IMR-90 (cell line): Measurements from ENCODE around the gene APOBR. TPM values are rescaled to one million over a fixed set of nuclear protein-coding genes. Genes with fewer than 3 reads are reported as not detected.

Experiments
- ATAC-seq: fragments of 200-7000 bp; cut with Tn5 transposase; 2 replicates; pipeline ENCODE4 v1.9.1; 2020; ENCODE audit warnings: low read depth, mild to moderate bottlenecking, moderate library complexity
- BruUV-seq: library from RNA; stranded (reverse); fragments of 400-500 nt; replicated peaks from 2 replicates; lab custom pipeline; 2021; lab: Mats Ljungman, UMichigan
- CTCF ChIA-PET: fragments of 300-600 bp; formaldehyde crosslinking; extraction: SDS; loops from one replicate; lab custom pipeline; 2021; ENCODE audit warnings: antibody characterized with exemption; lab: Yijun Ruan, JAX
- POLR2A ChIA-PET: fragments of 300-600 bp; sonication (Branson Sonifier 250); formaldehyde crosslinking; loops from one replicate; lab custom pipeline; 2022; ENCODE audit warnings: antibody characterized with exemption; ENCODE audit not compliant: unreplicated experiment; lab: Charles Lee
- DNase-seq: peaks from one replicate; pipeline ENCODE4 v3.0.0; 2013
- H2AFZ ChIP-seq: replicated peaks from 2 replicates; pipeline ENCODE3; 2013; ENCODE audit warnings: low read length, mild to moderate bottlenecking; ENCODE audit not compliant: poor library complexity
- H2AK5ac ChIP-seq: 2 replicates; pipeline ENCODE4 v1.6.1; 2013; ENCODE audit warnings: low read depth, low read length, inconsistent platforms
- H2AK9ac ChIP-seq: replicated peaks from 2 replicates; pipeline ENCODE3; 2013; ENCODE audit warnings: mild to moderate bottlenecking, low read depth, low read length, moderate library complexity; ENCODE audit not compliant: poor library complexity
- H2BK120ac ChIP-seq: 2 replicates; pipeline ENCODE4 v1.6.1; 2013; ENCODE audit warnings: low read depth, low read length, inconsistent platforms
- H2BK15ac ChIP-seq: 3 replicates; pipeline ENCODE4 v1.6.1; 2013; ENCODE audit warnings: low read depth, low read length, inconsistent platforms
- H2BK20ac ChIP-seq: 2 replicates; pipeline ENCODE4 v1.6.1; 2013; ENCODE audit warnings: low read depth, mild to moderate bottlenecking, inconsistent platforms, low read length, moderate library complexity
- H2BK5ac ChIP-seq: 2 replicates; pipeline ENCODE4 v1.6.1; 2013; ENCODE audit warnings: mild to moderate bottlenecking, low read depth, low read length, inconsistent platforms; ENCODE audit not compliant: poor library complexity, severe bottlenecking
- H3K14ac ChIP-seq: replicated peaks from 2 replicates; pipeline ENCODE4 v1.6.1; 2013; ENCODE audit warnings: low read depth, low read length, inconsistent platforms
- H3K18ac ChIP-seq: 2 replicates; pipeline ENCODE4 v1.6.1; 2013; ENCODE audit warnings: low read depth, low read length, control low read depth
- H3K23ac ChIP-seq: 2 replicates; pipeline ENCODE4 v1.6.1; 2013; ENCODE audit warnings: low read depth, low read length, inconsistent platforms
- H3K27ac ChIP-seq: 2 replicates; pipeline ENCODE4 v1.5.1; 2013; ENCODE audit warnings: mild to moderate bottlenecking, control low read depth, low read length; ENCODE audit not compliant: insufficient read depth
- H3K27me3 ChIP-seq: 2 replicates; pipeline ENCODE4 v1.6.1; 2013; ENCODE audit warnings: low read length; ENCODE audit not compliant: control insufficient read depth, insufficient read depth
- H3K36me3 ChIP-seq: 2 replicates; pipeline ENCODE4 v1.6.1; 2013; ENCODE audit warnings: low read length, mixed read lengths; ENCODE audit not compliant: control insufficient read depth, insufficient read depth
- H3K4ac ChIP-seq: 2 replicates; pipeline ENCODE4 v1.6.1; 2013; ENCODE audit warnings: low read depth, low read length, inconsistent platforms
- H3K4me1 ChIP-seq: 2 replicates; pipeline ENCODE4 v1.6.1; 2013; ENCODE audit warnings: low read length, mixed read lengths; ENCODE audit not compliant: control insufficient read depth, insufficient read depth
- H3K4me2 ChIP-seq: 2 replicates; pipeline ENCODE4 v1.6.1; 2013; ENCODE audit warnings: low read depth, mild to moderate bottlenecking, control low read depth, low read length, moderate library complexity
- H3K4me3 ChIP-seq: 2 replicates; pipeline ENCODE4 v1.5.1; 2013; ENCODE audit warnings: low read depth, mild to moderate bottlenecking, control low read depth, low read length, moderate library complexity; ENCODE audit not compliant: insufficient read depth
- H3K56ac ChIP-seq: 2 replicates; pipeline ENCODE4 v1.6.1; 2013; ENCODE audit warnings: low read length, inconsistent platforms; ENCODE audit not compliant: insufficient read depth; ENCODE audit errors: extremely low read depth
- H3K79me1 ChIP-seq, 2 experiments: 2 replicates each; pipeline ENCODE4 v1.6.1; 2013; ENCODE audit warnings: low read length in 2 of 2, inconsistent platforms in 1 of 2, low read depth in 1 of 2
- H3K9ac ChIP-seq: 2 replicates; pipeline ENCODE4 v1.6.1; 2013; ENCODE audit warnings: low read depth, low read length, control low read depth
- H3K9me1 ChIP-seq: 2 replicates; pipeline ENCODE4 v1.6.1; 2013; ENCODE audit warnings: low read length, inconsistent platforms; ENCODE audit not compliant: insufficient read depth
- H3K9me3 ChIP-seq: 2 replicates; pipeline ENCODE4 v1.6.1; 2013; ENCODE audit warnings: low read length; ENCODE audit not compliant: control insufficient read depth, insufficient read depth
- H4K20me1 ChIP-seq: 2 replicates; pipeline ENCODE4 v1.6.1; 2013; ENCODE audit warnings: low read length, inconsistent platforms; ENCODE audit not compliant: insufficient read depth
- H4K5ac ChIP-seq: 2 replicates; pipeline ENCODE4 v1.6.1; 2013; ENCODE audit warnings: mild to moderate bottlenecking, low read depth, low read length, control low read depth
- H4K8ac ChIP-seq, 2 experiments: 2 replicates each; pipeline ENCODE4 v1.6.1; 2013; ENCODE audit warnings: low read depth in 2 of 2, low read length in 2 of 2, control low read depth in 1 of 2, inconsistent platforms in 1 of 2
- H4K91ac ChIP-seq: 2 replicates; pipeline ENCODE4 v1.6.1; 2013; ENCODE audit warnings: low read depth, low read length, inconsistent platforms; ENCODE audit not compliant: insufficient read depth
- BHLHE40 ChIP-seq: fragments of 150-350 bp; IDR thresholded peaks from 2 replicates; pipeline ENCODE4 v1.6.1; 2016; ENCODE audit warnings: mild to moderate bottlenecking, low read depth, low read length
- CEBPB ChIP-seq: IDR thresholded peaks from 2 replicates; pipeline ENCODE4 v1.6.1; 2012; ENCODE audit warnings: low read depth, low read length, improper control_type of control experiment
- CHD1 ChIP-seq: IDR thresholded peaks from 2 replicates; pipeline ENCODE4 v1.6.1; 2012; ENCODE audit warnings: low read depth, low read length, improper control_type of control experiment
- CTCF ChIP-seq: conservative IDR thresholded peaks from 2 replicates; pipeline ENCODE4 v1.5.1; 2012; ENCODE audit warnings: mild to moderate bottlenecking, low read depth, low read length, improper control_type of control experiment
- ELK1 ChIP-seq: fragments of 150-350 bp; IDR thresholded peaks from 2 replicates; pipeline ENCODE4 v1.6.1; 2016; ENCODE audit warnings: low read depth, mild to moderate bottlenecking, low read length, moderate library complexity, borderline replicate concordance
- FOS ChIP-seq: fragments of 150-350 bp; IDR thresholded peaks from 2 replicates; pipeline ENCODE4 v1.6.1; 2016; ENCODE audit warnings: low read depth, low read length
- MAFK ChIP-seq: IDR thresholded peaks from 2 replicates; pipeline ENCODE4 v1.6.1; 2012; ENCODE audit warnings: low read depth, low read length, improper control_type of control experiment
- MAZ ChIP-seq: IDR thresholded peaks from 2 replicates; pipeline ENCODE4 v1.6.1; 2012; ENCODE audit warnings: low read depth, mild to moderate bottlenecking, low read length, improper control_type of control experiment, moderate library complexity, borderline replicate concordance
- MXI1 ChIP-seq: IDR thresholded peaks from 2 replicates; pipeline ENCODE4 v1.6.1; 2012; ENCODE audit warnings: low read depth, mild to moderate bottlenecking, low read length, moderate library complexity, borderline replicate concordance
- NFE2L2 ChIP-seq: fragments of 150-350 bp; IDR thresholded peaks from 2 replicates; pipeline ENCODE4 v1.6.1; 2016; ENCODE audit warnings: low read depth, mild to moderate bottlenecking, low read length
- POLR2A ChIP-seq: IDR thresholded peaks from 2 replicates; pipeline ENCODE4 v1.6.1; 2012; ENCODE audit warnings: mild to moderate bottlenecking, low read depth, low read length
- RAD21 ChIP-seq: IDR thresholded peaks from 2 replicates; pipeline ENCODE4 v1.6.1; 2012; ENCODE audit warnings: low read length, improper control_type of control experiment
- RCOR1 ChIP-seq: IDR thresholded peaks from 2 replicates; pipeline ENCODE4 v1.6.1; 2012; ENCODE audit warnings: mild to moderate bottlenecking, low read length, improper control_type of control experiment; ENCODE audit not compliant: insufficient replicate concordance
- RFX5 ChIP-seq: IDR thresholded peaks from 2 replicates; pipeline ENCODE4 v1.8.0; 2012; ENCODE audit warnings: low read depth, mild to moderate bottlenecking, low read length, moderate library complexity
- SMC3 ChIP-seq: fragments of 150-350 bp; IDR thresholded peaks from 2 replicates; pipeline ENCODE4 v1.6.1; 2016; ENCODE audit warnings: low read depth, mild to moderate bottlenecking, antibody characterized with exemption, low read length, moderate library complexity
- USF2 ChIP-seq: fragments of 150-350 bp; IDR thresholded peaks from 2 replicates; pipeline ENCODE4 v1.6.1; 2017; ENCODE audit warnings: mild to moderate bottlenecking, antibody characterized with exemption, low read length, low read depth
- WGBS, 2 experiments: methylation state at CpG; one replicate each; pipeline versions ENCODE4 v1.1.5 to v1.1.7; 2013; ENCODE audit warnings: missing lambda C conversion rate in 2 of 2; ENCODE audit not compliant: insufficient read length in 1 of 2; ENCODE audit errors: extremely low coverage in 2 of 2; 5-methylcytosine and 5-hydroxymethylcytosine counted together
- dilution Hi-C: fragments of 300-500 bp; cut with HindIII; formaldehyde crosslinking; loops from one replicate; pipeline ENCODE4 v1.14.3; 2018; ENCODE audit warnings: low sequenced_read_pairs; ENCODE audit not compliant: unreplicated experiment
- in situ Hi-C: fragments of 300-500 bp; cut with MboI; formaldehyde crosslinking; loops from 3 replicates; pipeline ENCODE4 v1.14.3; 2019; ENCODE audit warnings: low sequenced_read_pairs, inconsistent platforms, mixed read lengths
- intact Hi-C: fragments of 100-400 bp; cut with micrococcal nuclease; formaldehyde crosslinking; loops from 2 replicates; pipeline ENCODE4 v1.10.0; 2022
- polyA plus RNA-seq, 3 experiments: library from polyadenylated mRNA; depleted of rRNA; stranded (reverse); fragments of >200 nt; gene quantifications; 2 replicates each; pipeline ENCODE4 v1.2.3, GENCODE V29; 2012; ENCODE audit warnings: low replicate concordance in 1 of 3
- total RNA-seq: library from RNA; depleted of rRNA; stranded (reverse); fragments of >200 nt; gene quantifications from 2 replicates; pipeline ENCODE4 v1.2.3, GENCODE V29; 2012

Gene APOBR
- total and polyA plus RNA-seq, 2 of the 4 experiments (the other 2 are of a cell fraction) = not detected

- no peak for DNase-seq
- ChIA-PET CTCF (interaction anchor here (0.7 kb wide), 1 partner anchor 224 kb away, joined by 3 read pairs; no protein-coding TSS in a partner anchor), POLR2A (no interaction called here)
- BruUV-seq = no TSS peak
- no peak overlapping the region for H4K5ac ChIP-seq
- no peak overlapping the region for H3K14ac ChIP-seq
- H3K18ac ChIP-seq = no peak overlapping the region
- no peaks in the 10 kb centered on the region for H4K20me1 ChIP-seq
- TF ChIP-seq RFX5 (no peak), NFE2L2 (no peak), RCOR1 (no peak), CTCF (no peak), USF2 (no peak), RAD21 (no peak), CHD1 (no peak), ELK1 (no peak), BHLHE40 (no peak), POLR2A (no peak), FOS (no peak), CEBPB (no peak), MXI1 (no peak), MAFK (no peak), MAZ (no peak), SMC3 (no peak)
- no peak overlapping the region for H3K56ac ChIP-seq
- dilution Hi-C loops = no loop called here
- no peak overlapping the region for H3K4me3 ChIP-seq
- no peaks in the 10 kb centered on the region for H3K9me1 ChIP-seq
- H3K27ac ChIP-seq = no peak overlapping the region
- no peak overlapping the region for H3K4ac ChIP-seq
- in situ Hi-C loops = loop anchor here (10.0 kb wide), 1 partner anchor 224 kb away; no protein-coding TSS in a partner anchor
- no peak for ATAC-seq
- no peak overlapping the region for H2BK15ac ChIP-seq
- H3K23ac ChIP-seq = no peak overlapping the region
- H3K36me3 ChIP-seq = no peaks in the 10 kb centered on the region
- no peak overlapping the region for H4K91ac ChIP-seq
- H3K9ac ChIP-seq = no peak overlapping the region
- intact Hi-C loops = no loop called here
- no peaks in the 10 kb centered on the region for H3K9me3 ChIP-seq
- no peak overlapping the region for H2BK120ac ChIP-seq
- H2AFZ ChIP-seq = no peak overlapping the region
- H2BK5ac ChIP-seq = no peak overlapping the region
- no peaks in the 10 kb centered on the region for H3K4me1 ChIP-seq
- H2AK9ac ChIP-seq = peak overlapping the region; percentile 55
- no peaks in the 10 kb centered on the region for H3K79me1 ChIP-seq
- H2AK5ac ChIP-seq = no peak overlapping the region
- H4K8ac ChIP-seq = no peak overlapping the region
- H2BK20ac ChIP-seq = no peak overlapping the region
- WGBS, 2 experiments = 83% methylated on average over 1 of the region's 14 CpGs; no CpG with 5 or more reads in 1 of the 2 experiments
- H3K4me2 ChIP-seq = no peak overlapping the region
- H3K27me3 ChIP-seq = peaks cover 7% of the 10 kb centered on the region
These were observed 53.9 kb downstream of the APOBR start for GRCh38 chr16:28548306-28548802.
